Fibroblast of skin of abdomen (primary cell): ENCODE data around the gene OR2S2. TPM values are rescaled to one million over a fixed set of nuclear protein-coding genes. Genes with fewer than 3 reads are reported as not detected.
"Not testable (repeated sequence)": the region's sequence is repeated elsewhere in the genome, so short reads cannot be mapped to it uniquely, and the experiment has no call there.

ENCODE experiments used
- DNase-seq: peaks from one replicate; pipeline ENCODE4 v3.0.0-alpha.2; 2013
- polyA plus RNA-seq, 2 experiments: library from polyadenylated mRNA; unstranded; fragments of 120-200 nt; gene quantifications; one replicate each; pipeline ENCODE4 v1.2.1, GENCODE V29; 2013; ENCODE audit not compliant: insufficient read length in 2 of 2

The OR2S2 gene, protein sequence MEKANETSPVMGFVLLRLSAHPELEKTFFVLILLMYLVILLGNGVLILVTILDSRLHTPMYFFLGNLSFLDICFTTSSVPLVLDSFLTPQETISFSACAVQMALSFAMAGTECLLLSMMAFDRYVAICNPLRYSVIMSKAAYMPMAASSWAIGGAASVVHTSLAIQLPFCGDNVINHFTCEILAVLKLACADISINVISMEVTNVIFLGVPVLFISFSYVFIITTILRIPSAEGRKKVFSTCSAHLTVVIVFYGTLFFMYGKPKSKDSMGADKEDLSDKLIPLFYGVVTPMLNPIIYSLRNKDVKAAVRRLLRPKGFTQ
- 0.12 TPM for polyA plus RNA-seq (2013, experiment 1 of 2; ENCODE audit: insufficient read length)
- 0.22 TPM for polyA plus RNA-seq (2013, experiment 2 of 2; ENCODE audit: insufficient read length)

DNA sequence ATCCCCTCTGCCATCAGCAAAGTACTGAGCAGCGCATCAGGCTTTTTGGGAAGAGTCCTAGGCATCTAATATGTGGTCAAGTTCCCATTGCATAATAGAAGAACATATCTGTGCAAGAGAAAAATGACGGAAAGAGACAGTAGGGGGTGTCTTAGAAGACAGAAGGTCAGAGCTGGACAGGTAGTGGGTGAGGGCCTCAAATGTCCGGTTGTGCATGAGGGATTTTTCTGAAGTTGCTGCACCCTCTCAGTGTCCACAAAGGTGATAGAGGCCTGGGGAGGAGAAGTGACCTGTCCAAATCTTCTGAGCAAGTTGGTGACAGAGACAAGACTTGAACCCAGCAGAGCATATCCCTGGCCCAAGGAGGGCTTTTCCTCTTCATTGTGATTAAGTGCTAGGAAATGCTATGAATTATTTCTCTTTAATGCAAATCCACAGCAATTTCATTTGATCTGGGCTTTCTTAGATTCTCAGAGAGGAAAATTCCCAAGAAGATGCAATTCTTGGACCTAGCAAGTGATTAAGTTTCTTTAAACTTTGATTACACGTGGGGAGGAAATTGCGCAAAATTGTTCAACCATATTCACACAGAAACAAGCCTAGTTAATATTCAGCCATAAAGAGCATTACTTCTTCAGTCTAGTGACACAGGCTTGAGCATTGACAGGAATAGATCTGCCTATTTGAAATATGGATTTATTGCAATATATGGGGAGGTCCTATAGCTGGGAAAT lies at the start of gene OR2S2:
OR2S2 (minus strand) TSS at position 51 of the 734 bp plus-strand sequence. CDS start 56 bp downstream, outside the sequence.
- no peak for DNase-seq

DNA sequence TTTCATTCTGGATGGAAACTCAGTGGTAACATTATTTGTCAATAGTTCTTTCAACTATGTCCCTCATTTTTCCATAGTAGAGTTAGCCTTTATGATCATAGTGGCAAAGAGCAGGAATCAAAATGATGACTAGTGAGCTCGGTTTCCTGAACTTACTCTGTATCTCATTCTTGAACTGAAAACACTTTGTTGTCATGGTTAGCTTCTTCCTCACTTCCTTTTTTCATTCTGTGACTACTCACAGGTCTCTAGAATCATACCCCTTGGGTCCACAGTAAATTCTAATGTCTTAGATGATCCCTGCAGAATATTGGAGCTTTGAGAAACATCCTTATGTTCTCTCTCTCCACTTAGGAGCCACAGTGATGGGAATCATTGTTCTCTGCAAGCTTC lies 49.4 kb upstream of the OR2S2 start:
- DNase-seq = no peak

DNA sequence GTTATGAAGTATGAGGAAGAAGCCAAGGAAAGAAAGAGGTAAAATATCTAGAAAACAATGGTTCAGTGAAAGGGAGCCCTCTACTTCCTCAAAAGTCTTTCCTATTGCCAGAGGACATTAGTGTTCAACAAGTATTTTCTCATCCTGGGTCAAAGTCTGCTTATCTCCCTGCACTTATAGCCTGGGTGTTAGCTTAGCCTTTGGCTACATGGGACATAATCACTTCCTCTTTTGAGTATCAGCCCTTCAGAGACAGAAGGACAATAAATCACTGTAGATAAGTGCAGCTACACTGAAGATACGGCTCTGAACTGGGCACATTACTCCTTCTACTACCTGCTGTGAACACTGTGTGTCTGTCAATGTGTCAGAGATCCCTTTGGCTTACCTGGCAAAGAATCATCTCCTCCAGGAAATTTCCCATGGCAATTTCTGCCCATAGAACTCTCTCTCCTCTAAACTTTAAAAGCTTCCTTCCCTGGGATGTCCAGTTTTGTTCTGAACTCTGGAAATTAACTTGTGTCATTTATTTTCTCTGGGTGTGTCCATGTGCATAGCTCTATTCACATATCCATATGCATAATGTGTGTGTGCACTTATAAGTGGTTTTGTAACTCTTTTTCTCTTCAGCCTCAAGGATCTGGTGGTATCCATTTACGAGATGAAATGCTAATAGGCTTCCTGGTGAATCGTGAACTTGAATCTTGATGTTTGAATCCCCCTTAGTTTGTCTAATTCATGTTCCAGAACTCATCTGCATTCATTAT lies 48.8 kb upstream of the OR2S2 start:
- DNase-seq = no peak

DNA sequence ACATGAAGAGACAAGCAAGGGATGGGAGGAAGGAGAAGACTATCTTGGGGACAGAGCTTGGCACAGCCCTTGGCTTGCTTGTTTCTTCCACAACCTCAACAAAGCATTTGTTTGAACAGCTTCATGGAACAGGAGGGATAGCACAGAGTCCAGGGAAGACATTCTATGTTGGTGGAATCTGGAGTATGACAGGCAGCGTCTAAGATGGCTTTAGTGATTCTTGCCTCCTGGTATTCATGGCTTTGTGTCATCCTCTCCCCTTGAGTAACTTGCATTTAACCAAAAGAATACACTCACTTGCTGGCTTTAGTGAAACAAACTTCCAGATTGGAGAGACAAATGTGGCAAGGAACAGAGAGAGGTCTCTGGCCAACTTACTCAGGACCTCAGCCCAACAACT lies 47.9 kb upstream of the OR2S2 start:
- no peak for DNase-seq

DNA sequence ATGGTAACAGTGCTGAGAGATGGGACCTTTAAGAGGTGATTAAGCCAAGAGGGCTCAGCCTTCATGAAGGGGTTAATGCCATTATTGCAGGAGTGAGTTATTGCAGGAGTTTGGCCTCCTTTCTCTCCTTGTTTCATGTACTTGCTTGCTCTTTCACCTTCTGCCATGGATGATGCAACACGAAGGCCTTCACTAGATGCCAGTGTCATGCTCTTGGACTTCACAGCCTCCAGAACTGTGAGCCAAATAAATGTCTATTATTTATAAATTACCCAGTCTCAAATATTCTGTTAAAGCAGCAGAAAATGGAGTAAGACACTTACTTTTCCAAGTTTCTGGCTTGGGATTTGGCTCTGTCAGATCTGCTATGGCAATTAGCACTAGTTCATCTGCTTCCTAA lies 40.4 kb upstream of the OR2S2 start:
- no peak for DNase-seq

DNA sequence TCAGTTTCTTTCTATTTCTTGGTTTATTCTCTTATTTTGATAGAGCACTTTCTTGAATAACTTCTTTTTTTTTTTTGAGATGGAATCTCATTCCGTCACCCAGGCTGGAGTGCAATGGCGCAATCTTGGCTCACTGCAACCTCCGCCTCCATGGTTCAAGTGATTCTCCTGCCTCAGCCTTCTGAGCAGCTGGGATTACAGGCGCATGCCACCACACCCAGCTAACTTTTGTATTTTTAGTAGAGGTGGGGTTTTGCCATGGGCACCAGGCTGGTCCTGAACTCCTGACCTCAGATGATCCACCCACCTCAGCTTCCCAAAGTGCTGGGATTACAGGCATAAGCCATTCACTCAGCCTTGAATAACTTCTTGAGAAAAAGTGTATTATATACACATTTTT lies 39.1 kb upstream of the OR2S2 start:
- not testable (repeated sequence) for DNase-seq

DNA sequence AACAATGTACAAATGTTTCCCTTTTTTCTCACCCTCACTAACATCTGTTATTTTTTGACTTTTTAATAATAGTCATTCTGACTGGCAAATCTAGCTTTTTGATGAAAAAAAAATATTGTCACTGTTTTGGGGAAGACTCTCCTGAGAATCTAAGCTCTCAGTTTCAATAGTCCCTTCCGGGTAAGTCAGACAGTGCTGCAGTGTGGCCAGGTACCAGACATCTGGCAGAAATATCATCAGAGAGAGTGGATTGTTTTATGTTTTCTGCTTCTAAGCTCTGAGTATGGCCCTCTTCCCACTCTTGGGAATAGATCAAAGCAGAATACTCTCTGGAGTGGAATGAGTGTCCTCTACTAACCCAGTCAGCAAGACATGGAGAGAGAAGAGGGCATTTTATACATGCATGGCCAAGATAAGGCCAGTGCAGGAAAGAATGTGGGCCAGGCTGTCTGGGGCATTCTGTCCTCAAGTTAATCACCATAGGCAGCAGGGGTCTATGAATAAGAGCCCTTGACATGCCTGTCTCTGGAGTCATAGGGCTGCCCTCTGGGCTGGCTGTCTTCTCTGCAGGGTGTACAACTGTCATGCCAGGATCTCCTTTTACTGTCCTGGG lies 38.5 kb upstream of the OR2S2 start:
- peak; percentile 27 for DNase-seq

DNA sequence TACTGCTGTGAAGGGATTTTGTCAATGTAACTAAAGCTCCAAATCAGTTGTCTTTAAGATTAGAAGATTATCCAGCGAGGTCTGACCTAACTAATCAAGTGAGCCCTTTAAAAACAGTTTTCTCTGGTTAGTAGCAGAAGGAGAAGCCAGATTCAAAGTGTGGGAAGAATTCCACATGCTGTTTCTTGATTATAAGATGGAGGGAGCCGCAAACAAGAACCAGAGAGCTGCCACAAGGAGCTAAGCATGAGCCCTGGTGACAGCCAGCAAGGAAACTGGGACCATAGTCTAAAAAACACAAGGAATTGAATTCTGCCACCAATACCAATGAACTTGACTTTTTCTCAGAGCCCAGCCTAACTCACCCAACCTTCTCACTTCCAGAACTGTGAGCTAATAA lies 37.0 kb upstream of the OR2S2 start:
- DNase-seq = no peak

DNA sequence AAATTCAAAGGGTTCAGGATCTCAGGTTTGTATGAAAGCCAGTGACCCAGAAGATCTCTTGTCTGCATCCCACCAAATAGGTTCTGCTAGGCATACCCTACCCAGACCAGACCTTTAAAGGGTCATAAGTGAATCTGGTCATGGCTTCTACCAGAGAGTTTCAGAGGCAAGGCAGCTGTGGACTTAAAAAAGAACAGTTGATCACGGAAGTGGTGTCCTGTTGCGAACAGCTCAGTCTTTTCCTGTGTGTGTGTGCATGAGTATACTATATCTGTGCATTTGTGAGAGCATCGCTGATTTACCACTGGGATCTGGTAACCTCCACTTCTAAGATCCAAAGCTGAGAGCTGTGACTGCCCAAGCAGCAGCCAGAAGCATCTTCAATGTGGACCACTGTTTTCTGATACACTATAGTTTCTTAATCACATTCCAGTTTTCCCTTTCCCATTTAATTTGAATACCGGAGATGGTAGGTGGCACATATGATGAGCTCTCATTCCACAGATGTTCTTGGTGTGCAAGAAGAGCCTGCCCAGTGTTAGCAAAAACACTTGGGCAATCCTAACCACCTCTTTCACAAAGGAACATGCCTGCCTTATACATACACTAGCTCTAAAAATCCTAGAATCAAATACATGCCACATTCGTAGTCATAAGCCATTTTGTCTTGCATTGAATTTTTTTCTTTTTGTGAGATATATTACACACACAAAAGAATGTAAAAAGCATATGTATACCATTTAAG lies 36.2 kb upstream of the OR2S2 start:
- DNase-seq = peak; percentile 35

DNA sequence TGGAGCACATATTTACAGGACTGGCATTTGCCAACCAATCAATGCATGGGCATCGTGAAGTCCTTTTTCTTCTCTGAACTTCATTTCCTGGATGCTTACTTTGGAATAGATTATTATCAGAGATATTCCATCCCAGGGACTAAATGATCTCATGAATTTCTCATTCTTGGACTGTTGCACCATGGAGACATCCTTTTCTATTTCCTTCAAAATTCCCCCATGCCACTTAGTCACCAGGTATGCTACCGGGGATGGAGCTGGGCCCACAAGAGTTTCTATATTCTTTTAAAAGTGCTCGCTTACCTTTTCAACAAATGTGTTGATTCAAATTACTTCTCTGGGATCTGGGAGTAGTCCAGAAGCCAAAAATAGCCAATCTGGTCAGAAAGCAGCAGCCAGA lies 35.2 kb upstream of the OR2S2 start:
- not testable (repeated sequence) for DNase-seq

DNA sequence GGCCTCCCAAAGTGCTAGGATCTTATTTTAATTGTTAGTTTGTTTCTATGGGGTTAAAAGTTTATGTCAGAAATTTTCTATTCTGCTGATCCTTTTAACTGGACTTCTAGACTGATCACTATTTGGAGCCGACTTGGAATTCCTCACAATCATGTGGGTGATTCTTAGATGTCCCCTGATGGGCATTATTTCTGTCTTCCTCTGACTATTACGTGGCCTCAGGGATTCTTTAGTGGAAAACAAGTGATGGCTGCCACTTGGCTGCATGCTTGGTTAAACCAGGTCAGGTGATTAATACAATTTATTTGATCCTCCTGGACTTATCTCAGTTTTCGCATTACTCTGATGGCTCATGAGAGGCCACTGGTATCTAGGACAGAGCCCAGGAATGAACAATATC lies 32.2 kb upstream of the OR2S2 start:
- no peak for DNase-seq

DNA sequence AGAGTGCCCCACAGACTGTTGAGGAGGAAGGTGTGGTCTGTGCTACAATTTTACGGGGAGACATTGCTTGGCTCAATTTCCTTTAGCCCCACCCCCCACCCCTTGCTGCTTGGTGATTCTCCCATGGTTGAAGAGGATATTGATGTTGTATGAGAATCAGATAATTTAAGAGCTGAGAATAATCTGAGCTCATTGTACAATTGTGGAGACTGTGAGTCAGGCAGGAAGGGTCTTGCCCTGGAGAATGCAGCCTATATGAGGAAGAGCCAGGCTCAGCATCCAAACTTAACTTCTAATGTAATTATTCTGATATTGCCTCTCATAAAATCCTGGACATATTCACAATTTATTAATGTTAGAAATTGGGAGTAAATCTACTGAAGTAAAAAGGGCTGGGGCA lies 26.1 kb upstream of the OR2S2 start:
- DNase-seq = no peak

DNA sequence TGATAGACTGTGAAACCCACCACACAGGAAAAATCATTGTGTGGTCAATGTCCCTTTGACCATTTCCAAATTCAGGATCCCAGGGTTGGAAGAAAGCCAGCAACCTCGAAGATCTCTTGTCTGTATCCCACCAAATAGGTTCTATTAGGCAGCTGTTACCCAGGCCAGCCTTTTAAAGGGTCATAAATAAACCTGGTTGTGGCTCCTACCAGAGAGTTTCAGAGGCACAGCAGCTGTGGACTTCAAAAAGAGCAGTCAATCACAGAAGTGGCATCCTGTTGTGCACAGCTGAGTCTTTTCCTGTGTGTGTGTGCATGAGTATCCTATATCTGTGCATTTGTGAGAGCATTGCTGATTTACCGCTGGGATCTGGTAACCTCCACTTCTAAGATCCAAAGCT lies 23.7 kb upstream of the OR2S2 start:
- no peak for DNase-seq

DNA sequence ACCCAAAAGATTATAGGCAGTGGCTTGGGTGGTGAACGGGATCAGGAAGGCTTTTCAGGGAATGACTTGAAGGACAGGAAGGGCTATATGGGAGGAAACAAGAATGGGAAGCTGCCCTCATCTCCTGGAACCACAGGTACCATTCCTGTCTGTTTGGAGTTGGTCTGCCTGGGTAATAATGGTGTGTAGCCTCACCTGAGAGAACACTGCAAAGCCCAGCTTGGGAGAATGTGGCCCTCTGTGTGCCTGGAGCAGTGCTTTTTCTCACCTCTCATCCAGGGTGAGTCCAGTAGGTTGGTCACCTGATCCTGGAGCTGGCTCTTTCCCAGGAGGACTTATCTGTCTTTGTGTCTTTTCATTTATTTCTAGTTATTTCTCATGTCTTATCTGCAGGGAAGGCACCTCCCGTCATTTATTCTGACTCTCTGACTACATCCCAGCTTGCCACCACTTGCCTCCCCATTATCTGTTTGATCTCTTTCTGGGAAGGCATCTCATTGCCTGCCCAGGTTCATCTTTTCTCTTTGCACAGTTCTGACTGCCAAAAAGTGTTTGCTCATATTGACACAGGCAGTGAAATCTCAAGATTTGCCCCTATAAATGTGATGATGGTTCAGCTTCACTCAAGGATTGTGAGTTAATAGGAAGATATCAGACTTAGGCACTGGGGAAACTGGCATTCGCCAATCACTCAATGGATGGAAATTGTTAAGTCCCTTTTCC lies 22.5 kb upstream of the OR2S2 start:
- no peak for DNase-seq

DNA sequence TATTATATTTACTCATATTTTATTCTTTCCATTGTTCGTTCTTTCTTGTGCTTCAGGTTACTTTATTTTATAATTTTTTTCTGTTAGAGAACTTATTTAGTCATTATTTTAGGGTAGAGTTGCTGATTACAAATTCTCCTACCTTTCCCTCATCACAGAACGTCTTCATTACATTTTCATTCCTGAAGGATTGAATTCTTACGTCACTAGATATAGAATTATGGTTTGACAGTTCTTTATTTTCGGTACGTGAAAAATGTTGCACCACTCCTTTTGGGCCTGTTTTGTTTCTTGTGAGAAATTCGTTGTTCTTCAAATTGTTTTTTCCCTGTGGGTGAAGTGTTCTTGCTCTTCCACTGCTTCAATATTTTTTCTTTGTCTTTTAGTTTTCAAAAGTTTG lies 20.8 kb upstream of the OR2S2 start:
- no peak for DNase-seq

DNA sequence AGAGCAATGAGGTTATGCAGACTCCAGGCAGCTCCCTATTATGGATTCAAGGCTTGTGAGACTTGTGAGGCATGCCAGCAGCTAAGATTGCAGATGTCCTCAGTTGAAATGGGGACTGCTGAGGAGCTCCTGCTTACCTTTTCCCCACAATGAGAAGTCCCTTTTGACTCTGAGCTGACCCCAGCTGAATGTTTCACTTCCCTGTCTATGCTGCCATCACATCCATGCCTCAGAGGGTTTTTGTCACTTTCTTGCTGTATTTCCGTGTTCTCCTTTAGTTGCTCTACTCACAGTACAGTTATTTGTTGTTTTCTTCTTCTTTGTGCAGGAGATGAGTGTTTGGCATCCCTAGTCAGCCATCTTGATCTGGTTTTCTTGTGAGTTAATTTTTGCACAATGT lies 18.8 kb upstream of the OR2S2 start:
- DNase-seq = no peak

DNA sequence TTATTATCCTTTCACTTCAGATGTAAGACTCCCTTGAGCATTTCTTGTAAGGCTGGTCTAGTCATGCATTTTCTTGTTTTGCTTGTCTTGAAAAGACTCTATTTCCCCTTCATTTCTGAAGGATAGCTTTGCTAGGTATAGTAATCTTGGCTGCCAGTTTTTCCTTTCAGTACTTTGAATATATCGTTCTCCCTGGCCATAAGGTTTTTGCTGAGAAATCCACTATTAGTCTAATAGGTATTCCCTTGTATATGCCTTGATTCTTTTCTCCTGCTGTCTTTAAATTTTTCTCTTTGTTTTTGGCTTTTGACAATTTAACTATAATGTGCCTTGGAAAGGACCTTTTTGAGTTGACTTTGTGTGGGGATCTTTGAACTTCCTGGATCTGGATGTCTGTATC lies 16.8 kb upstream of the OR2S2 start:
- DNase-seq = no peak

DNA sequence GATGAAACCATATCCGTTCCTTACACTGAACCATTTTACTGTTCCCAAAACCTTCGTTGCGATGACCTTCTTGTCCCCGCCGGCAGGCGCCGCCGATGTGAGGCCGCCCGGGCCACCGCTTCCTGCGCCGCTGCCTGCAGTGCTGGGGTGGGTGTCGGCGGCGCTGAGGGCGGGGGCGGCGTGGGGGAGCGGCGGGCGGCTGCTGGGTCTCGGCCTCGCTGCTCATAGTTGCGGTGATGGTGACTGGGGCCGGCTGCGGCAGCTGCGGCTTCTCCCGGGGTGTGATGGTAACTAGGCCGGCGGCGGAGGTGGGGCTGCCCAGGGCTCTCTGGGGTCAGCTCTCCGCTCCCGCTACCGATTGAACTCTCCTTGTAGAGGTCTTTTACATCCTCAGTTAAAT lies 14.1 kb upstream of the OR2S2 start:
- DNase-seq = no peak

DNA sequence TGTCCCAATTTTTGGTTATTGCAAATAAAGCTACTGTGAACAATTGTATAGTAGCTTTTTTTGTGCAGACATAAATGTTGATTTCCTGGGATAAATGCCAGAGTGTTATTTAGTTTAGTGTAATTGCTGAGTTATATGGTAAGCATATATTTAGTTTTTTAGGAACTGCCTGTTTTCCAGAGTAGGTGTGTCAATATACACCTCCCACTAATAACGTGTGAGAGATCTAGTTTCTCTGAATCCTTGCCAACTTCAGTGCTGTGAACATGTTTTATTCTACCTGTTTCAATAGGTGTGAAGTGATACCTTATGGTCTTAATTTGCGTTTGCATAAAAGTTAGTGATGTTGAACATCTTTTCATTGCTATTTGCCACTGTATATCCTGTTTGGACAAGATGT lies 9.1 kb upstream of the OR2S2 start:
- no peak for DNase-seq

DNA sequence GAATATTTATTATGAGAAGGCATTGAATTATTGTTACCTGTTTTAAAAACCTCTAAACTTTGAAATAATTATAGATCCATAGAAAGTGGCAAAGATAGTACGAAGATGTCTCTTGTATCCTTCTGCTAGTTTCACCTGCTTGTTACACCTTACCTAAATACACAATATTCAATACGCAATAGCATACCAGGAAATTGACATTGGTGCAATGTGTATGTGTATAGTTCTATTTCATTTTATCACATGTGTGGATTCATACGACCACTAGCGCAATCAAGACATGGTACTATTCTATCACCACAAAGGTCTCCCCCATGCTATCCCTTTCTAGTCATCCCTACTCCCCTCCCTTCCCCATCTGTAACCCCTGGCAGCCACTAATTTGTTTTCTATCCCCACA lies 8.5 kb upstream of the OR2S2 start:
- DNase-seq = no peak

DNA sequence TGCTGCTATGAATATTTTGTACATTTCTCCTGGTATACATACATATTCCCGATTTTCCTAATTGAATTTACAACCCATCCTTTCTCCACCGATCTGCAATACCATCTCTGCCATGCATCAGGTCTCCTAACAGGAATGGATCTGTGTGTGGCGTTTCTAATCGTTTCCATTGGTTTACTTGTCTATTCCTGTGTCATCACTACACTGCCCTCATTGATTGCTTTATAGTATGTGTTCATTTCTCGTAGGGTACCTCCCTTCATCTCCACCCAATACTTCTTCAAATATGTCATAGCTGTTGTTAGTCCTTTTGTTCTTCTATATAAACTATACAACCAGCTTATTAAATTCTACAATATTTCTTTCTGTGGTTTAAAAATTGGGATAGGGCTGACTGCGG lies 7.1 kb upstream of the OR2S2 start:
- no peak for DNase-seq
